Inflammatory macrophage treated with lipopolysaccharide for 1 hour (primary cell): Measurements from ENCODE around the gene JAM2.
"Not testable (repeated sequence)": the region's sequence is repeated elsewhere in the genome, so short reads cannot be mapped to it uniquely, and the experiment has no call there.

ENCODE experiments used
- DNase-seq, 2 donors: peaks; one replicate each; pipeline ENCODE4 v3.0.0-alpha.2; 2020 to 2022

JAM2 gene

DNA sequence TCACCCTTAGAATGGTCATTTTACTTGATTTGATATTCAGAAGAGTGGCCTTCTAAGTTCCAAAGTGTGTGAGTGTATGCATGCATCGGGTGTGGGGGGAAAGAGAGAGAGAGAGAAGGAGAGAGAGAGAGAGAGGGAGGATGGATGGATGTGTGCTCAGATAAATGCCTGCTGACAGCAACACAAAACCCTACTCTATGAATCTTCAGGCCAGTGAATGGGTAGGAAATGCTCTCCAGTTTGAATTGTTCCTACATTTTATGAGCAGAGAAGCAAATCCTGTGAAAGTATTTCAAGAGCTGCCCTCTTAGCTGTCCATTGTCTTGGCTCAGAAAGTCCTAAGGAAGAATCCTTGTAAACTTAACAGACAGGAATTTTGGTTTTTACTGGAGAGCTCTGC is 7.4 kb downstream of the JAM2 start:
- DNase-seq: no peak

- peak in 1 of 2 donors; percentile 19 for DNase-seq
These were observed 8.6 kb downstream of the JAM2 start for GRCh38 chr21:25647647-25648046.

- DNase-seq: peak; percentile 27 to 28
These were observed 10.1 kb downstream of the JAM2 start for GRCh38 chr21:25649146-25649545.

GRCh38 chr21:25656412-25656811 is 17.4 kb downstream of the JAM2 start:
- no peak for DNase-seq

GRCh38 chr21:25657140-25657539 is 18.1 kb downstream of the JAM2 start:
- no peak for DNase-seq

GRCh38 chr21:25658427-25659035 is 19.5 kb downstream of the JAM2 start:
- DNase-seq: no peak

GRCh38 chr21:25660233-25660632 is 21.2 kb downstream of the JAM2 start:
- DNase-seq: no peak

DNA sequence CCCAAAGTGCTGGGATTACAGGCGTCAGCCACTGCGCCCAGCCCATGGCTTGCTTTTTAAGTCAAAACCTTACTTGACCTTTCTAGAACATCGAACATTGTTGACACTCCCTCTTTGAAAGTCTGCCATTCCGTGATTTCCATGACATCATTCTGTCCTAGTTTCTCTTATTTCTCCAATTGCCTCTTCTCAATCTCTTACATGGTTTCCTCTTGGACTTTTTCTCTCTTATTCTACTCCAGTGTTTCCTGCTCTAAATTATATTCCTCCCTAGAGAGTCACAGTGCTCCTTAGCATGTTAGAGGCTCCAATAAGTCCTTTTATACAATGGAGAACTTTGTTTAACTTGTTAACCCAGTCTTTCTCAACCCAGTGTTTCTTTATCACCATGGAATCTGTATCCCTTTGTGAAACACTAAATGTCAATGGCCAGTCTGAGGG is 25.5 kb downstream of the JAM2 start:
- no peak for DNase-seq

DNA sequence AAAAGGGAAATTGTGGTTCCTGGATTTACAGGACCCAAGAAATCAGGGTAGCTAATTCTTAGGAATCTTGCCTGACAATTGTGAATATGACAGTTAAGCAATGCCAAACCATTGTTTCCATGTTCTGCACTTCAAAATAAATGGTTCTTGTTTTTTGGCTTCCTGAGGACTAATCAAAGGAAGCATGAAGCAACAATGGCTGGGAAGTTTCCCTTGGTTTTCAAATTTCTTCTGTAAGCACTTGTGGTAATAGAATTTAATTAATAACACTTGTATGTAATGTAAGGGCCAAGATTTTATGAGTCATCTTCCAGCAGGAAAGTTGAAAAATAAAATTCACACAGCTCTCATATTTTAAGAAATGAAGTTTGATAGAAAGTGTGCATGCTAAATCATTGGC is 31.7 kb downstream of the JAM2 start:
- DNase-seq: peak in 1 of 2 donors; percentile 2

GRCh38 chr21:25676451-25676850 is 37.4 kb downstream of the JAM2 start:
- no peak for DNase-seq

- DNase-seq: no peak
These were observed 43.3 kb downstream of the JAM2 start for GRCh38 chr21:25682382-25682781.

DNA sequence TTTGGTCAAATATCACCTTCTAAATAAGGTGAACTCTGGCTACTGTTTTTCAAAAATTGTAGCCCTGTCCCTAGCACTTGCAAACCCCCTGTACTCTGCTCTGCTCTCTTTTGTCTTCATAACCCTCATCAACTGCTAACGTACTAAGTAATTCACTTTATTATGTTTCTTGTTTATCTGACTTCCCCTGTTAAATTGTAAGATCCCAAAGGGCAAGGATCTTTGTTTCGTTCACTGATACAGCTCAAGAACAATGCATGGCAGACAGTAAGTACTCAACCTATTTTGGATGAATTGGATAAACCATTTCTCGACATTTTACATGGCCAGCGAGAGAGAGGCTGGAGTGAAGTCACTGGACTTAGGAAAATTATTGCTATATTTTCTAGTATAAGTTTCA is 48.7 kb downstream of the JAM2 start:
- DNase-seq: no peak

DNA sequence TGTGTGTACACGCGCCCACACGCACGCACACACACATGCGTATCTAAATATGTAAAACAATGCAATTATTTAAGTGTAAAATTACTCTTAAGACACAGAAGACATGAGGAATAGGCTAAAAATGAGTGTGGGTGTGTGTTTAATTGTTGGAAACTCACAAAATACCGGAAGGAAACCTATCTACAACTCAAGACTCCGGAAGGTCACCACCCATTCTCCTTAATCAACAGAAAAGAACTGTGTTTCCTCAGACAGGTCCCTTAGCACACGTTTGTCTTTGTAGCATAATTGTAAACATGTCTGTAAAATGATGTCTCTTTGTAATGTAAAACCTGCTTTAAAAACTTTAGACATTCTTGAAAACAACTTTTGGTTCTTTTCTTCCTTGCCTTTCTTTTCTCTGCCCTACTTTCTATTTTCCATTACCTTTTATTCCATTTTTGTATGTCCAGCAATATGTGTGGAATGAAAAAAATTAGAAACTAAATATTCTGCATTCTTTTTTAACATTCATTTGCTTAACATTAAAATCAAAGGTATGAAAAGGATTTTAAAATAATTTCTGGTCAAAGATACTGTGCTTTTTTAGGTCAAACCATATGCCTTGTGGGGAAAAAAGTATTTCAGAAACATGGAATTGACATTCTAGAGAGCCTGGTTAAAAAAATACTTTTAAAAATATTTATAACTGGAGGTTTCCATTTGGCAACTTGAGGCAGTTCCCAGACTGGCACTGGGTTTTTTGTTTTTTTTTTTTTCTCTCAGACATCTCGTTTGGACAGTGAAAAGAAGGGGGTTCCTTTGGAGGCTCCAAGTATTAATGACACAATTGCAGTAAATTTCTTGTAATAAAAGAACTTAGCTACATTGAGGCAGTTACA is 49.5 kb downstream of the JAM2 start:
- DNase-seq: no peak

DNA sequence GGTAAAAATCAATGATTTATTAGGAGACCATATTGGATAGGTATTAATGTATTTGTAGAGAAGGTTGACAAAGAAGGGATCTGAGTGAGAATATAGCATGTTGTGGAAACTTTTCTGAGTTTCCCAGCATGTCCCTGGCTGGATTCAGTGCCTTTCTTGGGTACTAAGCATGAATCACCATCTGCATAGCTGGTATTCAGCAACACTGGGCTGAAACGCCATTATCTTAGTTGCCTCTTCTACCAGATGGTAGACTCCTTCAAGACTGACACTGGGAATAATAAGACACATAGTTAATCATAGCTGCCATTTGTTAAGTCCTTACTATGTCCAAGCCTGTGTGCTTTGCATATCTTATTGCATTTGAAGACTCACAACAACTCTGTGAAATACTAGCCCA is 50.2 kb downstream of the JAM2 start:
- DNase-seq: no peak

- no peak for DNase-seq
These were observed 52.9 kb downstream of the JAM2 start for GRCh38 chr21:25691976-25692375.

- DNase-seq: not testable (repeated sequence)
These were observed 56.4 kb downstream of the JAM2 start for GRCh38 chr21:25695461-25695860.

GRCh38 chr21:25700741-25701140 is 61.7 kb downstream of the JAM2 start:
- no peak for DNase-seq

- no peak for DNase-seq
These were observed 62.5 kb downstream of the JAM2 start for GRCh38 chr21:25701529-25701928.

DNA sequence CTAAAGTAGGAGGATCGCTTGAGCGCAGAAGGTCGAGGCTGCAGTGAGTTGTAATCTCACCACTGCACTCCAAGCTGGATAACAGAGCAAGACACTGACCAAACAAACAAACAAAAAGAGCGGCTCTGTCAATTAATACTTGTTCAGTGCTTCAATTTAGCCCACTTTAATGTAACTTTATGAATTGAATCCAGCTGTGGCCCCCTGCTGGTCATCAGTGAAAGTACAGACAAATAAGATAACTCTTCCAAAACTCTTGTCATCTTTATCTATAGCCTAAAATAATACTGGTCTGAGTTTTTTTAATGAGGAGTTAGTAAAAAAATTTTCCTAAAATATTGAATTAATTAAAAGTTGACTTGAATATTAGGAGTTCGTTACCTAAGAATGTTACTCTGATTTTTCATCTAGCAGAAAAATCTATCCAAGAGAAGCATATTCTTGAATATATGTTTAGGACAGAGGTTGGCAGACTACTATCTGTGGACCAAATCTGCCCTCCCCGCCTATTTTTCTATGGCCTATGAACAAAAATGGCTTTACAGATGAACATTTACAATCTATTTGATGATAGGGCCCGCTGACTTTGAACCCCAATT is 69.5 kb downstream of the JAM2 start:
- DNase-seq: peak; percentile 32 to 75

DNA sequence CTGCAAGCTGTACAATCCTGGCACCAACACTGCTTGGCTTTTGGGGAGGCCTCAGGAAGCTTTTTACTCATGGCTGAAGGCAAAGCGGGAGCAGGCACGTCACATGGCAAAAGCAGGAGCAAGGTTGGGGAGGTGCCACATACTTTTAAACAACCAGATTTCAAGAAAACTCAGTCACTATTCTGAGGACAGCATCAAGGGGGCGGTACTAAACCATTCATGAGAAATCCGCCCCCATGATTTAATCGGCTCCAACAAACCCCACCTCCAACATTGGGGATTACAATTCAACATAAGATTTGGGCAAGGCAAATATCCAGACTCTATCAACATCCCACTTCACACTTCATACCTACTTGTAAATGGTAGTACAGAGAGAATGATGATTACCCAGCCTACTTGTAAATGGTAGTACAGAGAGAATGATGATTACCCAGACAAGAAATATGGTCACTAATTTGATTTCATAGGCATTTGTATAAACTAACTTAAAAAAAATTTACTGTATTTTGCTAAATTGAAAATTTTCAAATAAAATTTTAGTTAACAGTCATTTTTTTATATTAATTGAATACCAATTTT is 70.7 kb downstream of the JAM2 start:
- no peak for DNase-seq

GRCh38 chr21:25710550-25710949 is 71.5 kb downstream of the JAM2 start:
- DNase-seq: no peak

- DNase-seq: not testable (repeated sequence)
These were observed 75.0 kb downstream of the JAM2 start for GRCh38 chr21:25714066-25714465.

DNA sequence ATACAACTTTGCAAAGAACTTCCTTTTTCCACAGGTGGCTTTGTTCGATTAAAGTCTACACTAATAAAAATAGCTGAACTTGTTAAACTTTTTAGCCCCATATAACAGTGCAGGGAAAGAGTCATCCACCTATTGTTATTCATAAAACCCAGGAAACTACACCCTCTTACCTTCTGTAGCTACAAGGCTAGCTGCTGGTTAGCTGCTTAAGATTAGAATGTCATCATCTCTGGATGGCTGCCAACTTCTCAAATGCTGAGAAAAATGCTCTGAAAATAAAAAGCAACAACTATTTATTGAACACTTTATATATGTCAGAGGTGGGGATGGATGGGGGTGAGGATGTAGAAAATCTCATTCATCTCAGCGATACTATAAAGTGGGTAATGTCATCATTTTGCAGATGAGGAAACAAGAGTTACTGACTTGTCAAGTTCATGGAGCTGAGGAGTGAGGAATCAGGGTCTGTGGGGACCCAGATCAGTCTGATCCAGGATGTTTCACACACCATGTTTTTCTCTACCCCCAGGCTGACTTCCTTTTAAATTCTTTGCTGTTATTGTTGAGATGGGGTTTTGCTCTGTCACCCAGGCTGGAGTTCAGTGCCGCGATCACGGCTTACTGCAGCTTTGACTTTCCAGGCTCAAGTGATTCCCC is 78.6 kb downstream of the JAM2 start:
- DNase-seq: no peak
